NCI-H146 treated with DMSO at 0.1 percent for 48 hours (cell line): ENCODE results near the gene BAZ2B.
"Not testable (repeated sequence)": the region's sequence is repeated elsewhere in the genome, so short reads cannot be mapped to it uniquely, and the experiment has no call there.

ENCODE experiments used
- DNase-seq: peaks from one replicate; lab custom pipeline; 2025; ENCODE audit not compliant: unreplicated experiment; lab: John Stamatoyannopoulos, UW

The BAZ2B gene

DNA sequence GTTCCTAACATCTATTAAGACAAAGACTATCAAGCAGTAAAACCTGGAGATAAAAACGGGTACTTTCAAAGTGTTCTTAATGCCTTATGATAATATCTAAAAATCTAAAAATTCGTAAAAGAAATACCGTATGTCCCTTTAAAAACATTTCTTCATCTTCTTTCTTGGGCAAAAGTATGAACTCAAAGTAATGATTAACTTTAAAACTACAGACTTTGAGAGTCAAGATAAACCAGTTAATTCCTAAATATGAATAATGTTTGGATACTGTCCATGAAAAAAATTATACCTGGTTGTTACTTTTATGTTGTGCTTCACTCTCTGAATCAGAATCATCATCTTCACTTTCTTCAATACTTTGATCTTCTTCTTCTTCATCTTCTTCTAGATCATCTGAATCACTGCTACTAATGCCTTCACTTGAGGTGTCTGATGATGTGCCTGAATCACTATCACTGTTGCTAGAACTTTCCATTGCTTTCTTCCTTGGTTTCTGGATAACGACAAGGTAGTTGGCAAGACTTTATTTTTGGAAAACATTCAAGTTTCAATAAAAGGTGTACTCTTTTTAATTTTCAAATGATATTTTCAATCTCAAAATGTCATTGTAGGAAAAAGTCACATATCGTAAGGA lies 177.5 kb downstream of the BAZ2B start:
- DNase-seq, result no peak

GRCh38 chr2:159438284-159438683 lies 178.1 kb downstream of the BAZ2B start:
- no peak for DNase-seq

DNA sequence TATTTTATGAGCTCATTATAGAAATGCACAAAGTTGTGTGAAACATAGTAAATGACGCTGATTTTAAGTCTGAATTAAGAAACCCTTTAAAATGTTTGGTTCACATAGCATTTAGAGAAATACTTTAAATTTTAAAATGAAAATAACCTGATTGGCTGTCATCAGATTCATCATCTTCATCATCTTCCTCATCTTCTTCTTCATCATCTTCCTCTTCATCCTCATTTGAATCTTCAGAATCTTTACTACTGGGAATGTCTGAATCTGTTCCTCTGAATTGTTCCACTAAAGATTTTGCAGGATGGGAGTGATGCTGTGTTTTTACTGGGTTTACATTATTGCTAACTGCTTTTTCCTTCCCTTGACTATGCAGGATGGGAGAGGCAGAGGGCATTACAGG lies 183.7 kb downstream of the BAZ2B start:
- no peak for DNase-seq

DNA sequence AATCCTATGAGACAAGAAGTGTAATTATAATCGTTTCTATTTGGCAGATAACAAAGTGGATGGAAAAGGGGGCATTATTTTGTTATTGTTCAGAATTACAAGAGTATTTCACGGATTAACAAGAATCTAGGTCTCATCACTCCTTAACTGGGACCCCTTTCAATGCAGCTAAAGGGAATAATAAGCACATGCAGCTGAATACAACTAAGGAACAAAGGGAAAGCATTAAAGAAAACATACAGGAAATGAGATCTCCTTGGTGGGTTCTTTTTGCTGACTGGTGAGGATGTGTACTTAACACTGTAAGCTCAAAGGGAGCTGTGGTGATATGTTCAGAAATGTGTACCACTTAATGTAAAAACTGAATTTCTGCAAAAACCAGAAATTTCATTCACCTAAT lies 189.3 kb downstream of the BAZ2B start:
- DNase-seq, result no peak

DNA sequence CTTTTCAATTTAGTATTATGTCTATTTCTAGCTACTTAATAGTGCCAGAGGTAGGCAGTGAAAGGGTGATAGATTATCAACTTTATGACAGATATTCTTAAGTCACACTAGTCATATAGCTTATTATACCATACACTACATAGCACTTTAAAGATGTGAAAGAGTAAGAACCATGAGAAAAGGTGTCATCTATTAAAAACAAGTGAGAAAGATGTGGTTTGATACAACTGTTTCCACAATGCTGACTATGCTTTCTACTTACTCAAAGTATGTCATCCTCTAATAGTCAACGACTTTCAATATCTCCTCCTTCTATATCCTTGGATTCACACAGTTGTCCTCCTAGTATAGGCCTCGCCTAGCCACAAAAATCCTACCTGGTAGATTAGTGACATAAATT lies 196.9 kb downstream of the BAZ2B start:
- DNase-seq, result no peak

DNA sequence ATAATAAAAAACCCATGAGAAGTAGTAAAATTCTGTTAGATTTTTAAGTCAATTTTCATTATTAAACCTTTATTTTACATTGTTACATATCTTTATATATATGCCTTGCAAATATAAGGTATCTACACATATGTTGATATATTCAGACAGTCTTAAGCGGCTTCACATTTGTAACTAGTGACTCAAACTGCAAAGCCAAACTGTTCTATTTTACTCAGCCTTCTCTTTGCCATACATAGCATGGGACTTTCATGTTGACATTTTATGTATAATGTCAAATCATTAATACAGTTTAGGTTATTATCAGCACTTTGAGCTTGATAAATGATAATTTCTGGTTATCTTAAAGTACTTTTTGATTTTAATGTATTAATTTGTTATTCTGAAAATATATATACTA lies 204.9 kb downstream of the BAZ2B start:
- DNase-seq, result no peak

- no peak for DNase-seq
These were observed 206.1 kb downstream of the BAZ2B start for GRCh38 chr2:159410276-159410675.

DNA sequence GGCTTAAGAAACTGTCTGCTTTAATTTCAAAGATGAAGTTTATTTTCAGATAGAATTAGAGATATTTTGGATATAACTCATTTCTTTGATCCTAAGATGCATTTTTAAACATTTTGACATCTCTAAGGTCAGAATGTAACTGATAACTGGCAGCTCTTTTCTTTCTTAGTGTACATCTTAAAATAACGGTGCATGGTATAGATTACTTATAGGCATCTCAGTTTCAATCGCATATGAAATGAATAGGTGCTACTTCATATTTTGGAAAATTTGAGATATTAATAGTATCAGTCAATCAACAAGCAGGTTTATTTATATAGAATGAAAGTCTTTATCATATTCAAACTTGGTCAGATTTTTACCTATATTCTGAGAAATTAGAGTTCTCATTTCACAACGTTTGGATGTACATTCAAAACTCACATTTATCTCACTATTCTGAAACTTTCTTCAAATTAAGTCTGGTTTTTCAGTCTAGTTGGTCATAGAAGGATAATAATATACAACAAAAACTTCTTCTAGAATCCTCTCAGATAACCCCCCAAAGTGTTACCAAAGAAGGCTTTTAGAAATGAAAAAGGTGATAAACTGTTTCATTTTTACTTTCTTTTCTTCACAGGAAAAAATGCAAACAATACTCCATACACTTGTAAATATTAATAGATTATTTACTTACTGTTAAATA lies 207.1 kb downstream of the BAZ2B start:
- DNase-seq, result no peak

- DNase-seq, result no peak
These were observed 213.6 kb downstream of the BAZ2B start for GRCh38 chr2:159402790-159403189.

GRCh38 chr2:159402160-159402559 lies 214.2 kb downstream of the BAZ2B start:
- DNase-seq, result not testable (repeated sequence)

DNA sequence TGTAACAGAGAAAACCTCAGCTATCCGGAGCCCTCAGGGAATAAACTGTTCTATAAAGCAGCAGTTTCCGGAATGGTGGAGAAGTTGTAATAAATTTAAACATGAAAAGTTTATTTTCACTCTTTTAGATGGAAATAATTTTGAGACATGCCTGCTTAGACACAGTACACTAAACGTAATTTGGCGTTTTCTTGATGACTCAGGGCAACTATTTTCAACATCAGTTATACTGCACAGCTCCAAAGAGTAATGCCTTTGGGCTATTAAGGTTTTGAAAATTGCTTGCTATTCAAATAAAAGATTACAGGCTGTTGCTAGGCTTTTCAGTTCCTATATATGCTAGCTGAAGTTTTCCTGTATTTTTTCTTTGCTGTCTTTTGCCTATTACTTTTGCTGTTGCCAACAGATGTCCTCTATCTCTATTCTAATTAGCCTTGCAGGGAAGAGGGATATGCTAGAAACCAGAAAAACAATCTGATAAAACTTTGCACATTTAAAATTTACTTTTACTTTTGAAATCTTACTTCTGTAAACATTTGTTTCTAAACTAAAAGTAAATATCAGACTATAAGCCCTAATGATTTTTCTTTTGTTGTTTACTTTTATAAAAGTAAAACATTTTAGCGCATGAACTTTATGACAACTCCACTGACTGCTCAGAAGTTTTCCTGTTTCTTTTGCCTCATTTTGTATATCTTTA lies 216.5 kb downstream of the BAZ2B start:
- DNase-seq, result peak; percentile 32

DNA sequence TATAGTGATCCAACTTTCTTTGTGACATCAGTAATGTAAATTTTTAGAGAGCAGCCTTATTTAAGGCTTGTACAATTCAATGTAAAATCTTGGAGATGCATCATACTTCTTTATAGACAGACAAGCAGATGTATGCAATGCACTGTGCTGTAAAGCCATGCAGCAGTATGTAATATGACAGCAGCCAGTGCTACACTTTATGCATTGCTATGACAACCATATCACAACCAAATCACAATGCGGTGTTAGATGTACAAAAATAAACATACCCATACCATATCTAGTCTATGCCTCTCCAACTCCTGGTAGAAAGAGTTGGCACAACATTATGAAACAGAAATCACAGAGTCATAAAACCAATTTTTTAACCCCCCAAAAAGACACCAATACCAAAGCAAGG lies 219.5 kb downstream of the BAZ2B start:
- DNase-seq, result no peak

DNA sequence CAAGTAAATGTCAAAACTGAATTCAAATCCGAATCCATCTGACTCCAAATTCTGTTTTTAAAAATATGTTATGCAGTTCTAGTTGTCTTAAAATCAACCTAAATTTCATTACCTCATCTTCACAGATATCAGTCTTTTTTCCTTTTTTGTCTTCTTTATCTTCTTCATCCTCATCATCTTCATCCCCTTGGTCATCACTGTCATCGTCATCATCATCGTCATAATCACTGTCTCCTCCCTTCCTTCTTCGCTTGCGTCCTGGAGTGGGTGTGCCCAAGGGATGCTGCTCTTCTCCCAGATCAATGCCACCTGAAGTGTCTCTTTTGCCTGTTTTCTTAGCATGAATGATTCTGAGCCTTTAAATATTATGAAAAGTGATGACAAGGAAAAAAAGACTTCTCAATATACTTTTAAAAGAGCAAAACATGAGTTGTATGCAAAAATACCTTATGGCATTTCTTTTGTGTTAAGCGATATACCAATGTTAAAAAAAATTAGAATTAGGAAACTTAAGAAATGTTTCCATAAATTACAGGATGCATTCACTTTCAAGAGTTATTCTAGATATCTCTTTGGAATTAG lies 233.8 kb downstream of the BAZ2B start:
- DNase-seq, result no peak

DNA sequence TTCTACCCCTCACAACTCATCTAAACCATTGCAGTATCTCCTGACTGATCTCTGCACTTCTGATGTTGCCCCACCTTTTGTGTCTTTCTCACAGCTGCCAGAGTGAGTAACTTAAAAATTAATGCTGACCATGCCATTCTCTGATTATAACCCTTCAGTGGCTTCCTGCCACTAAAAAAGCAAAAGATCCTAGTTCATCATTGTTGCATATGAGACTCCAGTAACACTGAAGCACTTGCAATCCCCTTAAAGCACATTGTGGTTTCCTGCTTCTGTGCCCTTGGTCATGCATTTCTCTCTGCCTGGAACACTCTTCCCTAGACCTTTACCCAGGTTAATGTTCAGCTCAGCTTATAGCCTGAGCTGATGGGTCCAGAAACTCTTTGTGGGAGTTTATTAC lies 234.8 kb downstream of the BAZ2B start:
- DNase-seq, result no peak

DNA sequence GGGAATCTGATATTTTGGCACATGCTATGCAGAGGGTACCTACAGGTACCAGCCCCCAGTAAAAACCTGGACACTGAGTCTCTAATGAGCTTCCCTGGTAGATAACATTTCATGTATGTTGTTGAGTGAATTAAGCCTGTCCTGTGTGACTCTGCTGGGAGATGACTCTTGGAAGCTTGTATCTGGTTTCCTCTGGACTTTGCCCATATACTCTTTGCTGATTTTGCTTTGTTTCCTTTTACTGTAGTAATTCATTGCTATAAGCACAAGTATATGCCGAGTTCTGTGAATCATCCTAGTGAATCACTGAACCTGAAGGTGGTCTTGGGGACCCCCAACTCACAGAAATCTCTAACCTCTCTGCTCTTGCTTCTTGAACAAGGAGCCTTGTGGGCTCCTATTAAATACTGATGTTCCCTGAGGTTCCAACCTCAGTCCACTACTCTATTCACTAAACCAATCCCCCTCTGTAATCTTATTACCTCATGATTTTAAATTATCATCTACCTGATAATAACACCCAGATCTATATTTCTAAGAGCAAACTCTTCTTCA lies 235.6 kb downstream of the BAZ2B start:
- no peak for DNase-seq

DNA sequence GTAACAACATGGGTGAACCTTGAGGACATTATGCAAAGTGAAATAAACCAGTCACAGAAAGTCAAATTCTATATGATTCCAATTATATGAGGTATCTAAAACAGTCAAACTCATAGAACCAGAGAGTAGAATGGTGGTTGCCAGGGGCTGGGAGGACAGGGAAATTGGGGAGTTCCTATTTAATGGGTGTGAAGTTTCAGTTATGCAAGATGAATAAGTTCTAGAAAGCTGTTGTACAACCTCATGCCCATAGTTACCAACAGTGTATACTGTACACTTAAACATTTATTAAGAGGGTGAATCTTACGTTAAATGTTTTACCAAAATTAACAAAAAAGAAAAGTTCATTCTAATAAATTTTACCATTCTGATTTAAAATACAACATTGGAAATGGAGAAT lies 237.2 kb downstream of the BAZ2B start:
- no peak for DNase-seq

GRCh38 chr2:159375241-159375640 lies 241.1 kb downstream of the BAZ2B start:
- no peak for DNase-seq

DNA sequence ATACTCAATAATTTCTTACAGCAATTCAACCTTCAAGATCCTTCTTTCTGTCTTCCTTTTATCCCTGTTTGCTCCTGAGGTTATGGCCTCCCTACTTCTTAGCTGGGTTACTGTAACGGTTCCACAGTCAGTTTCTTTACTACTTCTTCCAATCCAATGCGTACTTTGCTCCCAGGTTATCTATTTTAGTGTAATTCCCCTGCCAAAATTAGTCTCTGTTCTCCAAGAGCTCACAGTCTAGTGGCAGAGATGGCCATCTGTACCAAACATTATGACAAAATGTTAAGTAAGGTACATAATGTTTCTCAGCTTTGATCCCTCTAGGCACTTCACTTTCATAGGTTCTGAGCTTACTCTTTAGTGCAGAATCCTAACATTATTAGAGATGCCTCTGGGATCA lies 244.8 kb downstream of the BAZ2B start:
- DNase-seq, result no peak

- no peak for DNase-seq
These were observed 249.8 kb downstream of the BAZ2B start for GRCh38 chr2:159366538-159366937.

DNA sequence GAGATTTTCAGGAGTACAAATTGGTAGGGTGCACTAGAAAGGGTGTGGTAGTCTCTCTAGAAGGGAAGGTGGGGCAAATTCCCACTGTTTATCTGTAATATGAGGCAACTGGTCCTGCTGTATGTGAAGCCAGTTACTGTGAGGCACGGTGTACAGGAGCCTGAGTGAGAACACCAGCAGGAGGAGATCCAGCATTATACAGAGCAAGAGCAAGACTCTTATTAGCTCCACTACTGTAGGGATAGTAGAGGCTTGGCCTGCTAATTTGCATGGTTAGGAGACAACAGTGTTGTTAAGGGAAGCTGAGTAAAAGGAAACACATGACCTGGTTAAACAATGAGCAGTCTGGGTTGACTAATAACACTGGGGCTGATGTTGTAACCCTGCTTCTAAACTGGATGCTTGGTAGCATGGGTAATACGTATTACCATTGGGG lies 253.5 kb downstream of the BAZ2B start:
- no peak for DNase-seq

DNA sequence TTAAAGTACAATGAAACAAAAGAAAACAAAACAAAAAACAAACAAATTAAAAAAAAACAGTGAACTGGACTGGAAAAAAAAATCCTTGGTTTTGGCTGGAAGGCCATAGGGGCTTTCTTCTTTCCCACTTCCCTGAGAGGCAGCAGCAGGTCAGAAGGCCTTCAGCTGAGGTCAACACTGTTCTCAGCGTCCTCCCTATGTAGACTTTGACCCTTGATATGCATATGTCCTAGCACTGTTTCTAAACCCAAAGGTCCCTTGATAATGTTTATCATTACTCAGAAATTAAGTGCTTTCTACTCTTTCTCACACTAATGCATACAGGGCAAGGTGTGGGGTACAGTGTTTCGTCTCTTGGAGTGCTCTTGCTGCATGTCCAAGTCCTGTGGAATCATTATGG lies 254.3 kb downstream of the BAZ2B start:
- DNase-seq, result no peak

GRCh38 chr2:159361603-159362002 lies 254.7 kb downstream of the BAZ2B start:
- DNase-seq, result not testable (repeated sequence)
